ENCODE data around the gene SH3PXD2A.

- TF ChIP-seq POLR2A (IDR thresholded peaks at IDR 0.05; ENCODE audit: low read depth, low read length) (no peak), POLR2AphosphoS5 (IDR thresholded peaks at IDR 0.05; ENCODE audit: low read depth, low read length) (no peak)
Measured at GRCh38 chr10:103843854-103844570, 11.4 kb downstream of the SH3PXD2A start.
